HCT116 (cell line): Measurements from ENCODE around the gene STK32C.

Experiments
- EZH2 ChIP-seq: fragments of 200-600 bp; sonication (generic); IDR thresholded peaks from 2 replicates; pipeline ENCODE4 v1.6.1; 2017; ENCODE audit warnings: antibody characterized with exemption, mixed run types
- EZH2phosphoT487 ChIP-seq: fragments of 200-600 bp; IDR thresholded peaks from 2 replicates; pipeline ENCODE4 v1.6.1; 2018; ENCODE audit warnings: antibody characterized with exemption, borderline replicate concordance
- POLR2A ChIP-seq: IDR thresholded peaks from 2 replicates; pipeline ENCODE4 v1.7.0; 2011; ENCODE audit warnings: borderline replicate concordance; ENCODE audit not compliant: insufficient read depth, insufficient read length; ENCODE audit errors: extremely low read depth
- POLR2AphosphoS5 ChIP-seq: IDR thresholded peaks from 2 replicates; pipeline ENCODE4 v1.6.1; 2011; ENCODE audit warnings: mild to moderate bottlenecking, low read depth, low read length, moderate library complexity
- TF ChIP-seq, protein P1 (sequence below), 3 experiments: fragments of 200-600 bp in 1 of 3; sonication (generic) in 1 of 3; IDR thresholded peaks in 2 of 3; conservative IDR thresholded peaks in 1 of 3; 2 replicates each; pipeline ENCODE4 v1.5.1; 2012 to 2017; ENCODE audit warnings: low read depth in 2 of 3, low read length in 2 of 3, antibody characterized with exemption in 1 of 3, borderline replicate concordance in 1 of 3, control low read depth in 1 of 3, mild to moderate bottlenecking in 1 of 3, mixed read lengths in 1 of 3, mixed run types in 1 of 3, moderate library complexity in 1 of 3; ENCODE audit not compliant: insufficient read depth in 1 of 3

DNA sequence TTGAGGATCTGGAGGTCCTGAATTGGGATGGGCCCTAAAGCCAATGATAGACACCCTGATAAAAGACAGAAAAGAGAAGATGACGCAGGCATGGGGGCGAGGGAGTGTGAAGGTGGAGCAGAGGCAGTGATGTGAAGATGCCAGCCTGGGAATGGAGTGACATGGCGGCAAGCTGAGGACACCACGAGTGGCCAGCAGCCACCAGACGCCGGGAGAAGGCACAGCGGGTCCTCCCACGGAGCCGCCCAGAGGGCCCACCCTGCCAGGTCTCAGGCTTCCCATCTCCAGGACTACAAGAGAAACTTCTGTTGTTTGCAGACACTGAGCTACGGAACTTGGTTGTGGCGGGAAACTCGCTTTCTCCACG lies 76.1 kb downstream of the STK32C start:
- no peak for TF ChIP-seq POLR2A
- TF ChIP-seq EZH2: no peak
- TF ChIP-seq, protein P1, sequence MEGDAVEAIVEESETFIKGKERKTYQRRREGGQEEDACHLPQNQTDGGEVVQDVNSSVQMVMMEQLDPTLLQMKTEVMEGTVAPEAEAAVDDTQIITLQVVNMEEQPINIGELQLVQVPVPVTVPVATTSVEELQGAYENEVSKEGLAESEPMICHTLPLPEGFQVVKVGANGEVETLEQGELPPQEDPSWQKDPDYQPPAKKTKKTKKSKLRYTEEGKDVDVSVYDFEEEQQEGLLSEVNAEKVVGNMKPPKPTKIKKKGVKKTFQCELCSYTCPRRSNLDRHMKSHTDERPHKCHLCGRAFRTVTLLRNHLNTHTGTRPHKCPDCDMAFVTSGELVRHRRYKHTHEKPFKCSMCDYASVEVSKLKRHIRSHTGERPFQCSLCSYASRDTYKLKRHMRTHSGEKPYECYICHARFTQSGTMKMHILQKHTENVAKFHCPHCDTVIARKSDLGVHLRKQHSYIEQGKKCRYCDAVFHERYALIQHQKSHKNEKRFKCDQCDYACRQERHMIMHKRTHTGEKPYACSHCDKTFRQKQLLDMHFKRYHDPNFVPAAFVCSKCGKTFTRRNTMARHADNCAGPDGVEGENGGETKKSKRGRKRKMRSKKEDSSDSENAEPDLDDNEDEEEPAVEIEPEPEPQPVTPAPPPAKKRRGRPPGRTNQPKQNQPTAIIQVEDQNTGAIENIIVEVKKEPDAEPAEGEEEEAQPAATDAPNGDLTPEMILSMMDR (IDR thresholded peaks at IDR 0.05 in 2 of 3, conservative IDR thresholded peaks at IDR 0.05 in 1 of 3; ENCODE audit: borderline replicate concordance in 1 of 3, insufficient read depth in 1 of 3, low read depth in 2 of 3, low read length in 2 of 3): no peak
- no peak for TF ChIP-seq POLR2AphosphoS5
- TF ChIP-seq EZH2phosphoT487: no peak
